Pancreas (tissue), 10 donors: ENCODE data around the gene TRPC6. TPM values are rescaled to one million over a fixed set of nuclear protein-coding genes. Genes with fewer than 3 reads are reported as not detected.

Experiments
- ATAC-seq, 4 donors: fragments of 200-7000 bp; cut with Tn5 transposase; one replicate each; pipeline versions ENCODE4 v1.8.0 to v1.9.1; 2020; ENCODE audit warnings: mild to moderate bottlenecking in 4 of 4, moderate library complexity in 4 of 4
- DNase-seq, 6 donors: peaks; one replicate each; pipeline ENCODE4 v3.0.0-alpha.2; 2020
- FAIRE-seq: peaks from 2 replicates; lab custom pipeline; 2012; peaks lifted over from hg19 to GRCh38; lab: Jason Lieb, UNC
- H3K27ac ChIP-seq, 4 donors: fragments of 200-600 bp; sonication (generic); 1 replicate in 3 of 4; 2 replicates in 1 of 4; pipeline versions ENCODE4 v1.5.0 to v1.8.0; 2020
- H3K27me3 ChIP-seq, 4 donors: fragments of 200-600 bp; one replicate each; pipeline ENCODE4 v1.8.0; 2021
- H3K36me3 ChIP-seq, 3 donors: fragments of 200-600 bp; sonication (generic) in 1 of 3; one replicate each; pipeline versions ENCODE4 v1.5.0 to v1.8.0; 2020 to 2021
- H3K4me1 ChIP-seq, 3 donors: fragments of 200-600 bp; one replicate each; pipeline ENCODE4 v1.8.0; 2021
- H3K4me3 ChIP-seq, 4 donors: fragments of 200-600 bp; sonication (generic) in 2 of 4; one replicate each; pipeline versions ENCODE4 v1.5.0 to v1.8.0; 2020 to 2021
- H3K9me3 ChIP-seq, 4 donors: fragments of 200-600 bp; one replicate each; pipeline ENCODE4 v1.8.0; 2021
- WGBS, 2 donors: extraction: QIAGEN DNeasy Blood & Tissue Kit; methylation state at CpG; one replicate each; pipeline ENCODE4 v1.1.7; 2013; 5-methylcytosine and 5-hydroxymethylcytosine counted together
- intact Hi-C, 3 donors: fragments of 100-400 bp; cut with DNase I; formaldehyde crosslinking; loops; one replicate each; pipeline versions ENCODE4 v1.11.1 to v1.14.2; 2022
- polyA plus RNA-seq, 2 donors: library from polyadenylated mRNA; stranded (reverse); fragments of 200-250 nt; gene quantifications; one replicate each; pipeline ENCODE4 v1.2.3, GENCODE V29; 2013
- total RNA-seq, 6 donors: library from RNA; stranded (reverse); fragmentation: NEBNext Ultra II Directional in 4 of 6; extraction: Animal tissue kit (Norgen Biotek cat#: 25700) in 4 of 6; gene quantifications; one replicate each; pipeline versions ENCODE4 v1.2.1 to v1.2.4, GENCODE V29; 2021 to 2023
- TF ChIP-seq, protein P1 (sequence below), 4 donors: fragments of 200-600 bp; sonication (generic) in 3 of 4; IDR thresholded peaks; one replicate each; pipeline versions ENCODE4 v1.5.0 to v1.8.0; 2021; ENCODE audit warnings: antibody characterized with exemption in 4 of 4
- donor health status: healthy with polysubstance abuse.
- donor health status: DM: no; HTN: no; CAD: no; lungs with moderate emphysema.
- donor health status: DM: no; HTN: no; CAD: no.
- donor health status: control.
- donor health status: control.
- donor health status: Bipolar disorder and iron deficiency.
- donor health status: DM: yes; HTN: yes; CAD: no.
- donor health status: DM: no; HTN: no; CAD: no.
- donor health status: DM: no; HTN: no; CAD: no.
- donor health status: DM: yes; HTN: yes; CAD: no.

The TRPC6 gene
- total and polyA plus RNA-seq, 8 donors: 0.09 to 1.5 (median 0.42) TPM

GRCh38 chr11:101574886-101575285 lies 8.9 kb downstream of the TRPC6 start:
- intact Hi-C loops: no loop called here
- no peak for ATAC-seq
- Histone ChIP-seq H3K36me3 (no peaks in the 10 kb centered on the region), H3K27ac (no peak overlapping the region), H3K4me3 (no peak overlapping the region), H3K4me1 (no peaks in the 10 kb centered on the region), H3K27me3 (no peaks in the 10 kb centered on the region), H3K9me3 (no peaks in the 10 kb centered on the region)
- no peak for DNase-seq
- WGBS, 2 donors: 1 to 29% methylated on average over 1 of the region's 1 CpG
- no peak for FAIRE-seq
- TF ChIP-seq, protein P1, sequence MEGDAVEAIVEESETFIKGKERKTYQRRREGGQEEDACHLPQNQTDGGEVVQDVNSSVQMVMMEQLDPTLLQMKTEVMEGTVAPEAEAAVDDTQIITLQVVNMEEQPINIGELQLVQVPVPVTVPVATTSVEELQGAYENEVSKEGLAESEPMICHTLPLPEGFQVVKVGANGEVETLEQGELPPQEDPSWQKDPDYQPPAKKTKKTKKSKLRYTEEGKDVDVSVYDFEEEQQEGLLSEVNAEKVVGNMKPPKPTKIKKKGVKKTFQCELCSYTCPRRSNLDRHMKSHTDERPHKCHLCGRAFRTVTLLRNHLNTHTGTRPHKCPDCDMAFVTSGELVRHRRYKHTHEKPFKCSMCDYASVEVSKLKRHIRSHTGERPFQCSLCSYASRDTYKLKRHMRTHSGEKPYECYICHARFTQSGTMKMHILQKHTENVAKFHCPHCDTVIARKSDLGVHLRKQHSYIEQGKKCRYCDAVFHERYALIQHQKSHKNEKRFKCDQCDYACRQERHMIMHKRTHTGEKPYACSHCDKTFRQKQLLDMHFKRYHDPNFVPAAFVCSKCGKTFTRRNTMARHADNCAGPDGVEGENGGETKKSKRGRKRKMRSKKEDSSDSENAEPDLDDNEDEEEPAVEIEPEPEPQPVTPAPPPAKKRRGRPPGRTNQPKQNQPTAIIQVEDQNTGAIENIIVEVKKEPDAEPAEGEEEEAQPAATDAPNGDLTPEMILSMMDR (IDR thresholded peaks at IDR 0.05): no peak

DNA sequence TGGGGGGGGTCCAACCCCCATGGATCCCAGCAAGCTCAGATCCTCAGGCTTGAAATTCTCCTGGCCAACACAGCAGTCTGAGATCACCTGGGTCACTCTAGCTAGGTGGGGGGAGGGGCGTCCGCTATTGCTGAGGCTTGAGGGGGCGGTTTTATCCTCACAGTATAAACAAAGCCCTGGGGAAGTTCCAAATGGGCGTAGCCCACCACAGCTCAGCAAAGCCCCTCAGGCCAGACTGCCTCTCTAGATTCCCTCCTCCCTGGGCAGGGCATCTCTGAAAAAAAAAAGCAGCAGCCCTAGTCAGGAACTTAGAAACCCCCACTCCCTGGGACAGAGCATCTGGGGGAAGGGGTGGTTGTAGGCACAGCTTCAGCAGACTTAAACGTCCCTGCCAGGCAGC lies 16.7 kb downstream of the TRPC6 start:
- no peaks in the 10 kb centered on the region for H3K36me3 ChIP-seq
- no peaks in the 10 kb centered on the region for H3K27me3 ChIP-seq
- TF ChIP-seq, protein P1 (IDR thresholded peaks at IDR 0.05): no peak
- 34 to 43% methylated on average over 5 of the region's 5 CpGs for WGBS, 2 donors
- H3K4me3 ChIP-seq: no peak overlapping the region
- ATAC-seq (no peak), FAIRE-seq (no peak), DNase-seq (no peak)
- intact Hi-C loops: no loop called here
- no peaks in the 10 kb centered on the region for H3K4me1 ChIP-seq
- no peaks in the 10 kb centered on the region for H3K9me3 ChIP-seq
- no peak overlapping the region for H3K27ac ChIP-seq

GRCh38 chr11:101566626-101567025 lies 17.2 kb downstream of the TRPC6 start:
- Histone ChIP-seq H3K4me1 (no peaks in the 10 kb centered on the region), H3K4me3 (no peak overlapping the region), H3K27ac (no peak overlapping the region), H3K9me3 (no peaks in the 10 kb centered on the region), H3K27me3 (no peaks in the 10 kb centered on the region), H3K36me3 (no peaks in the 10 kb centered on the region)
- intact Hi-C loops: no loop called here
- DNase-seq (peak in 1 of 6 donors; percentile 22), ATAC-seq (no peak), FAIRE-seq (no peak)
- WGBS, 2 donors: 57 to 63% methylated on average over 8 of the region's 8 CpGs
- TF ChIP-seq, protein P1 (IDR thresholded peaks at IDR 0.05): no peak

DNA sequence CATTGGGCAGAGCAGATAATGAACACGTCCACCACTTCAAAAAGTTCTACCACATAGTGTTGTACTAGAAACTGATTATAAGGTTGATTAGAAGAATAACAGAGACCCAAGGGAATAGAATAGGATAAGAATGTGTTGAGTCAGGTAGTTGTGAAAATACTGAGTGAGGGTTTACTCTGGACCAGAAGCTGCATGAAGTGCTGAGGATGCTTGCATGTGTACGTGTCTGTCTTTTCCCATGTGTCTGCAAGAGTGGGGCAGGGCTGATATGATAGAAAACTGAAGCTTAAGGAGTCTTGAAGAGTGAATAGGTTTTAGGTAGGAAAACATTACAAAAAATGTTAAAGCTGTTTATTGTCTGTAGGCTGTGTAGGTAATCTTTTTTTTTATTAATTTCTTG lies 20.6 kb downstream of the TRPC6 start:
- intact Hi-C loops: no loop called here
- Histone ChIP-seq H3K4me3 (no peak overlapping the region), H3K9me3 (no peaks in the 10 kb centered on the region), H3K36me3 (no peaks in the 10 kb centered on the region), H3K4me1 (no peaks in the 10 kb centered on the region), H3K27me3 (no peaks in the 10 kb centered on the region), H3K27ac (no peak overlapping the region)
- ATAC-seq (no peak), DNase-seq (no peak), FAIRE-seq (no peak)
- TF ChIP-seq, protein P1 (IDR thresholded peaks at IDR 0.05): no peak
- 52 to 66% methylated on average over 2 of the region's 2 CpGs for WGBS, 2 donors

GRCh38 chr11:101555366-101555765 lies 28.4 kb downstream of the TRPC6 start:
- no peaks in the 10 kb centered on the region for H3K9me3 ChIP-seq
- 54 to 68% methylated on average over 4 of the region's 4 CpGs for WGBS, 2 donors
- ATAC-seq: no peak

More at GRCh38 chr11:101555366-101555765, 28.4 kb downstream of the TRPC6 start:
- intact Hi-C loops: no loop called here
- Histone ChIP-seq H3K27ac (no peak overlapping the region), H3K4me3 (no peak overlapping the region), H3K36me3 (no peaks in the 10 kb centered on the region), H3K4me1 (no peaks in the 10 kb centered on the region), H3K27me3 (no peaks in the 10 kb centered on the region)
- DNase-seq (no peak), FAIRE-seq (no peak)
- TF ChIP-seq, protein P1 (IDR thresholded peaks at IDR 0.05): no peak
